K562 (cell line): ENCODE results near the gene MTHFS. TPM values are rescaled to one million over a fixed set of nuclear protein-coding genes. Genes with fewer than 3 reads are reported as not detected.

Source experiments
- ZNF24 ChIP-seq: fragments of 450-650 bp; IDR thresholded peaks from 2 replicates; pipeline ENCODE4 v1.6.1; 2016
- polyA plus RNA-seq, 8 experiments: library from polyadenylated mRNA; depleted of rRNA in 4 of 8; stranded (reverse) in 5 of 8; unstranded in 3 of 8; fragments of >200 nt; fragmentation: Nextera tagmentation in 2 of 8; fragmentation: Illumina TruSeq in 1 of 8; extraction: Ambion mirVana in 2 of 8; extraction: Trizol in 1 of 8; gene quantifications; 2 replicates each; pipeline versions ENCODE4 v1.2.1 to v1.2.3, GENCODE V29; 2011 to 2014; ENCODE audit warnings: inconsistent platforms in 1 of 8, missing spikeins in 1 of 8
- total RNA-seq, 7 experiments: library from RNA; depleted of rRNA in 6 of 7; stranded (reverse); fragments of >200 nt in 6 of 7; fragmentation: Illumina TruSeq in 2 of 7; extraction: Trizol in 2 of 7; gene quantifications; 2 replicates each; pipeline versions ENCODE4 v1.2.1 to v1.2.3, GENCODE V29; 2011 to 2021; ENCODE audit warnings: low replicate concordance in 1 of 7
- TF ChIP-seq, protein P1 (sequence below): sonication (generic); formaldehyde crosslinking; IDR thresholded peaks from 2 replicates; pipeline ENCODE4 v1.8.1; 2023; ENCODE audit warnings: mild to moderate bottlenecking, missing genetic modification reagents
- TF ChIP-seq, protein P2 (sequence below): sonication (generic); formaldehyde crosslinking; IDR thresholded peaks from 2 replicates; pipeline ENCODE4 v1.8.0; 2023; ENCODE audit warnings: missing genetic modification reagents, mild to moderate bottlenecking, borderline replicate concordance

MTHFS gene
- total and polyA plus RNA-seq, 9 of the 15 experiments (the other 6 are each of a cell fraction or from before 2014, with no cell fraction given): 17.8 to 79.3 (median 41.7) TPM

DNA sequence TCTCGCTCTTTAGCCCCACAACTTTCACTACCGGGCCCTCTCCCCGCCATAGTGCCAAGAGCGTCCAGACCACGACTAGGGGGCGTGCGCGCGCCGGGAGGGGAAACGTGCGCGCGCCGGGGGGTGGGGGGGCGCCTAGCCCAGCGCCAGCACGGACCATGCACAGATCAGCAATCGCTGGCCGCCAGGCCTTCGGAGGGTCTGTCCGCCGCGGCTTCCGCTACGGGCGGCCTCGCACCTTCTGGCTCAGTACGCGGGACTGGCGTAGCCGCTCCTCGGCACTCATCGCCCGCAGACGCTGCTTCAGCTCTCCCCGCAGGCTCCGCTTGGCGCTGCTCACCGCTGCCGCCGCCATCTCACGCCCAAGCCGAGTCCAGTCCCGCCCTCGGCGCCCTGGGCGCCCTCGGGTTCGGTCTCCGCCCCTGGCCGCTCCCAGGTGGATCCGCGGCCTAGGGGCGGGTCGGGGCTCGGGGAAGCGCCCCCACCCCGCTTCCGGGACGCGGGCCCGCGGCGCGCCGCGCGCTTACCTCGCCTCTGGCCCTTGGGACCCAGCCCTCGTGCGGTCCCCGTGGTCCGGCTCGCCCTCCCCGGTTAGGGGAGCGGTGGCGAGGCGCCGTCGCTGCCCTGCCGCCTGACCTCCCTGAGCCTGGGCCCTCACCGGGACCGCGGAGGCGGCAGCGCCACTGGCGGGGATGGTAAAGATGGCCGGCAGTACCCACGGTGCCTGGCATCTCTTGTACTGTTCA, at the start of gene MTHFS (continued):
- TF ChIP-seq, protein P1, sequence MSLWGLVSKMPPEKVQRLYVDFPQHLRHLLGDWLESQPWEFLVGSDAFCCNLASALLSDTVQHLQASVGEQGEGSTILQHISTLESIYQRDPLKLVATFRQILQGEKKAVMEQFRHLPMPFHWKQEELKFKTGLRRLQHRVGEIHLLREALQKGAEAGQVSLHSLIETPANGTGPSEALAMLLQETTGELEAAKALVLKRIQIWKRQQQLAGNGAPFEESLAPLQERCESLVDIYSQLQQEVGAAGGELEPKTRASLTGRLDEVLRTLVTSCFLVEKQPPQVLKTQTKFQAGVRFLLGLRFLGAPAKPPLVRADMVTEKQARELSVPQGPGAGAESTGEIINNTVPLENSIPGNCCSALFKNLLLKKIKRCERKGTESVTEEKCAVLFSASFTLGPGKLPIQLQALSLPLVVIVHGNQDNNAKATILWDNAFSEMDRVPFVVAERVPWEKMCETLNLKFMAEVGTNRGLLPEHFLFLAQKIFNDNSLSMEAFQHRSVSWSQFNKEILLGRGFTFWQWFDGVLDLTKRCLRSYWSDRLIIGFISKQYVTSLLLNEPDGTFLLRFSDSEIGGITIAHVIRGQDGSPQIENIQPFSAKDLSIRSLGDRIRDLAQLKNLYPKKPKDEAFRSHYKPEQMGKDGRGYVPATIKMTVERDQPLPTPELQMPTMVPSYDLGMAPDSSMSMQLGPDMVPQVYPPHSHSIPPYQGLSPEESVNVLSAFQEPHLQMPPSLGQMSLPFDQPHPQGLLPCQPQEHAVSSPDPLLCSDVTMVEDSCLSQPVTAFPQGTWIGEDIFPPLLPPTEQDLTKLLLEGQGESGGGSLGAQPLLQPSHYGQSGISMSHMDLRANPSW (CRISPR knock-in tag): no peak
- TF ChIP-seq, protein P2, sequence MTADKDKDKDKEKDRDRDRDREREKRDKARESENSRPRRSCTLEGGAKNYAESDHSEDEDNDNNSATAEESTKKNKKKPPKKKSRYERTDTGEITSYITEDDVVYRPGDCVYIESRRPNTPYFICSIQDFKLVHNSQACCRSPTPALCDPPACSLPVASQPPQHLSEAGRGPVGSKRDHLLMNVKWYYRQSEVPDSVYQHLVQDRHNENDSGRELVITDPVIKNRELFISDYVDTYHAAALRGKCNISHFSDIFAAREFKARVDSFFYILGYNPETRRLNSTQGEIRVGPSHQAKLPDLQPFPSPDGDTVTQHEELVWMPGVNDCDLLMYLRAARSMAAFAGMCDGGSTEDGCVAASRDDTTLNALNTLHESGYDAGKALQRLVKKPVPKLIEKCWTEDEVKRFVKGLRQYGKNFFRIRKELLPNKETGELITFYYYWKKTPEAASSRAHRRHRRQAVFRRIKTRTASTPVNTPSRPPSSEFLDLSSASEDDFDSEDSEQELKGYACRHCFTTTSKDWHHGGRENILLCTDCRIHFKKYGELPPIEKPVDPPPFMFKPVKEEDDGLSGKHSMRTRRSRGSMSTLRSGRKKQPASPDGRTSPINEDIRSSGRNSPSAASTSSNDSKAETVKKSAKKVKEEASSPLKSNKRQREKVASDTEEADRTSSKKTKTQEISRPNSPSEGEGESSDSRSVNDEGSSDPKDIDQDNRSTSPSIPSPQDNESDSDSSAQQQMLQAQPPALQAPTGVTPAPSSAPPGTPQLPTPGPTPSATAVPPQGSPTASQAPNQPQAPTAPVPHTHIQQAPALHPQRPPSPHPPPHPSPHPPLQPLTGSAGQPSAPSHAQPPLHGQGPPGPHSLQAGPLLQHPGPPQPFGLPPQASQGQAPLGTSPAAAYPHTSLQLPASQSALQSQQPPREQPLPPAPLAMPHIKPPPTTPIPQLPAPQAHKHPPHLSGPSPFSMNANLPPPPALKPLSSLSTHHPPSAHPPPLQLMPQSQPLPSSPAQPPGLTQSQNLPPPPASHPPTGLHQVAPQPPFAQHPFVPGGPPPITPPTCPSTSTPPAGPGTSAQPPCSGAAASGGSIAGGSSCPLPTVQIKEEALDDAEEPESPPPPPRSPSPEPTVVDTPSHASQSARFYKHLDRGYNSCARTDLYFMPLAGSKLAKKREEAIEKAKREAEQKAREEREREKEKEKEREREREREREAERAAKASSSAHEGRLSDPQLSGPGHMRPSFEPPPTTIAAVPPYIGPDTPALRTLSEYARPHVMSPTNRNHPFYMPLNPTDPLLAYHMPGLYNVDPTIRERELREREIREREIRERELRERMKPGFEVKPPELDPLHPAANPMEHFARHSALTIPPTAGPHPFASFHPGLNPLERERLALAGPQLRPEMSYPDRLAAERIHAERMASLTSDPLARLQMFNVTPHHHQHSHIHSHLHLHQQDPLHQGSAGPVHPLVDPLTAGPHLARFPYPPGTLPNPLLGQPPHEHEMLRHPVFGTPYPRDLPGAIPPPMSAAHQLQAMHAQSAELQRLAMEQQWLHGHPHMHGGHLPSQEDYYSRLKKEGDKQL (CRISPR knock-in tag): no peak
- no peak for TF ChIP-seq ZNF24
- TF ChIP-seq, all 486 proteins: peak for 144
